ENCODE results near the gene GDA.
A peak's percentile ranks its signal among the peaks of the same experiment; 100 is the strongest.

Gene GDA

DNA sequence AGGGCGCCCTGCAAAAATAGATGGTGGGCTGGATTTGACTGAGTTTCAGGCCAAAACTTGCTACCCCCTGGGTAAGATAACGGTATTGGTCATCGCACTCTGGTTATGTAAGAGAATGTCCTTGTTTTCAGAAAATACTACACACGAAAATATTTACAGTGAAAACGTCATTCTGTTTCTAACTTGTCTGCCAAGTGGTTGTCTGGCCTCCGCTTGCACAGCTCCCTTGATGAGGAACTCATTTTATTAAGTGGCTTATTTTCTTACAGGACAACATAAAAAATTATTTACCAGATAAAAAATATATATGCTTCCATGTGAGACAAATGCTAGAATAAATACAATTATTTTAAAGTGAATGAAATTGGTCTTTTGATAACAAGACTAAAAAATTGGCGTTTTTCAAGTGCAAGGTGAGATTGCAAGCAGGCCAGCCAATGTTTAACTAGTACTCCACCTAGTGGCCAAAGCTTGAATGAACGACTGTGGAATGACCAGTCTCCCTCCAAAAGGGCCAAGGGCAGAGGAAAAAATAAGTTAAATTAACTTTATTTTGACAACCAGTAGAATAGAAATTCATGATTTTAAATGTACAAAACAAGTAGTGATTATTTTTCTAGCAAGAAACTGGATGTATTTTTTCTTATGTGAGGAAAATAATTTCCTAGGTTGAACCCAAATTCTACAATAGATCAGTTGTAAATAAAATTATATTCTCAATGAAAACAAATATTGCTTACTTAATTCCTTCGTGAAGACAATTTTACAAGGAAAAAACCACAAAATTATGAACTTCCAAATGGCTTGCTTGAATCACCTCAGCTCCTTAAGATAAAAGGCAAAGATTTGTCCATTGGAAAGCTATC is 122.6 kb downstream of the GDA start:
- H3K4me1 ChIP-seq (ENCODE audit: control insufficient read depth, low read length): no peaks in the 10 kb centered on the region
- H3K27me3 ChIP-seq (ENCODE audit: control insufficient read depth, low read length): peaks cover 4% of the 10 kb centered on the region; the same call in 1 of the 2 replicates
- no peaks in the 10 kb centered on the region for H3F3A ChIP-seq (ENCODE audit: control insufficient read depth, insufficient read depth)
- H3K9me2 ChIP-seq (replicated peaks; ENCODE audit: control insufficient read depth, low read length): no peaks in the 10 kb centered on the region
- H3K27ac ChIP-seq (ENCODE audit: low read depth, low read length): no peak overlapping the region
- no peak overlapping the region for H3K4me2 ChIP-seq (ENCODE audit: low read length)
- no peak overlapping the region for H3K4me3 ChIP-seq (ENCODE audit: low read length)
- no peak for TF ChIP-seq EZH2phosphoT487 (IDR thresholded peaks at IDR 0.05; ENCODE audit: borderline replicate concordance, low read length)
- TF ChIP-seq, protein P1, sequence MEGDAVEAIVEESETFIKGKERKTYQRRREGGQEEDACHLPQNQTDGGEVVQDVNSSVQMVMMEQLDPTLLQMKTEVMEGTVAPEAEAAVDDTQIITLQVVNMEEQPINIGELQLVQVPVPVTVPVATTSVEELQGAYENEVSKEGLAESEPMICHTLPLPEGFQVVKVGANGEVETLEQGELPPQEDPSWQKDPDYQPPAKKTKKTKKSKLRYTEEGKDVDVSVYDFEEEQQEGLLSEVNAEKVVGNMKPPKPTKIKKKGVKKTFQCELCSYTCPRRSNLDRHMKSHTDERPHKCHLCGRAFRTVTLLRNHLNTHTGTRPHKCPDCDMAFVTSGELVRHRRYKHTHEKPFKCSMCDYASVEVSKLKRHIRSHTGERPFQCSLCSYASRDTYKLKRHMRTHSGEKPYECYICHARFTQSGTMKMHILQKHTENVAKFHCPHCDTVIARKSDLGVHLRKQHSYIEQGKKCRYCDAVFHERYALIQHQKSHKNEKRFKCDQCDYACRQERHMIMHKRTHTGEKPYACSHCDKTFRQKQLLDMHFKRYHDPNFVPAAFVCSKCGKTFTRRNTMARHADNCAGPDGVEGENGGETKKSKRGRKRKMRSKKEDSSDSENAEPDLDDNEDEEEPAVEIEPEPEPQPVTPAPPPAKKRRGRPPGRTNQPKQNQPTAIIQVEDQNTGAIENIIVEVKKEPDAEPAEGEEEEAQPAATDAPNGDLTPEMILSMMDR (IDR thresholded peaks at IDR 0.05; ENCODE audit: low read depth, low read length, poor library complexity, severe bottlenecking): peak; percentile 78
- H4K20me1 ChIP-seq (ENCODE audit: control insufficient read depth, insufficient read depth, low read depth, low read length): no peaks in the 10 kb centered on the region
- H3K36me3 ChIP-seq (ENCODE audit: control insufficient read depth, low read length): no peaks in the 10 kb centered on the region
- H3K9me3 ChIP-seq (ENCODE audit: control insufficient read depth, insufficient read depth, low read length): no peaks in the 10 kb centered on the region
- H3K79me2 ChIP-seq (ENCODE audit: control insufficient read depth, low read length): no peaks in the 10 kb centered on the region

DNA sequence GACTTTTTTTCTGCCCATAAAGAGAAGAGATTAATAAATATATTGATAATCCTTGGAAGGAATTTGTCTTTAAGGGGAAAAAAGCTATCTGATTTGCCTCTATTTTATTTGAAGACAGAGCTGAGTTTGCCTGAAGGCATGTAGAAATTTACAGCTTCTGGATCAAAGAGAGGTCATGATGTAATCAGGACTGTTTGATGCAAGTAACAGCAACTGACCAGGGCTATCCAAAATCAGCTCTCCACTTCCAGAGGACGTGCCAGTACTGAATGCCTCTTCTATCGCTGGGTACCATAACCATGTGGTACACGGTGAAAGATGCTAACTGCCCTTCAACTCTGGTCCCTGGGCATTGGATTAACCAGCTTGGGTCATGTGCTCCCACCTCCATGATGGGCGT is 125.2 kb downstream of the GDA start:
- no peaks in the 10 kb centered on the region for H3K79me2 ChIP-seq (ENCODE audit: control insufficient read depth, low read length)
- no peaks in the 10 kb centered on the region for H3K9me3 ChIP-seq (ENCODE audit: control insufficient read depth, insufficient read depth, low read length)
- H3K9me2 ChIP-seq (replicated peaks; ENCODE audit: control insufficient read depth, low read length): no peaks in the 10 kb centered on the region
- H3K27ac ChIP-seq (ENCODE audit: low read depth, low read length): no peak overlapping the region
- peaks cover 4% of the 10 kb centered on the region; the same call in 1 of the 2 replicates for H3K27me3 ChIP-seq (ENCODE audit: control insufficient read depth, low read length)
- no peak overlapping the region for H3K4me2 ChIP-seq (ENCODE audit: low read length)
- no peak overlapping the region for H3K4me3 ChIP-seq (ENCODE audit: low read length)
- no peaks in the 10 kb centered on the region for H3K36me3 ChIP-seq (ENCODE audit: control insufficient read depth, low read length)
- H3F3A ChIP-seq (ENCODE audit: control insufficient read depth, insufficient read depth): no peaks in the 10 kb centered on the region
- no peaks in the 10 kb centered on the region for H4K20me1 ChIP-seq (ENCODE audit: control insufficient read depth, insufficient read depth, low read depth, low read length)
- TF ChIP-seq EZH2phosphoT487 (IDR thresholded peaks at IDR 0.05; ENCODE audit: borderline replicate concordance, low read length): no peak
- TF ChIP-seq, protein P1 (IDR thresholded peaks at IDR 0.05; ENCODE audit: low read depth, low read length, poor library complexity, severe bottlenecking): no peak
- H3K4me1 ChIP-seq (ENCODE audit: control insufficient read depth, low read length): no peaks in the 10 kb centered on the region

DNA sequence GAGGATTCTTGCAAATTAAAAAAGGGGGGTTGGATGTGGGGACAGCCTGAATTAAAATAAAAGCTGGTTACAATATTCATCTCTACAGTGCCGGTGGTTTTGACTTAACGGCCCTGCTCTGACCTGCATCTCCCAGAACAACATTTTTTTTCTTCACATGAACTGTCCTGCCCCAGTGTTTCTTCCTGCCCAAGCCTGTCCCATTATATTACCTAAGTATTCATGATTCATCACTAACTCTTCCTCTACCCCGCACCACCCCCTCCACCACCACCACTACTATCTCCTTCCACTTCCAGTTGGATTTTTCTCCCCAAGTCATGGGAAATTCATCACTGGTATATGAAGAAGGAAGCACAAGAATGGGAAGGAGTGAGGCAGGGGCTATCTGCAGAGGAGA is 125.7 kb downstream of the GDA start:
- no peaks in the 10 kb centered on the region for H3F3A ChIP-seq (ENCODE audit: control insufficient read depth, insufficient read depth)
- H3K9me3 ChIP-seq (ENCODE audit: control insufficient read depth, insufficient read depth, low read length): no peaks in the 10 kb centered on the region
- H3K79me2 ChIP-seq (ENCODE audit: control insufficient read depth, low read length): no peaks in the 10 kb centered on the region
- no peaks in the 10 kb centered on the region for H4K20me1 ChIP-seq (ENCODE audit: control insufficient read depth, insufficient read depth, low read depth, low read length)
- H3K27ac ChIP-seq (ENCODE audit: low read depth, low read length): no peak overlapping the region
- H3K36me3 ChIP-seq (ENCODE audit: control insufficient read depth, low read length): no peaks in the 10 kb centered on the region
- no peaks in the 10 kb centered on the region for H3K4me1 ChIP-seq (ENCODE audit: control insufficient read depth, low read length)
- TF ChIP-seq EZH2phosphoT487 (IDR thresholded peaks at IDR 0.05; ENCODE audit: borderline replicate concordance, low read length): no peak
- TF ChIP-seq, protein P1 (IDR thresholded peaks at IDR 0.05; ENCODE audit: low read depth, low read length, poor library complexity, severe bottlenecking): no peak
- H3K4me3 ChIP-seq (ENCODE audit: low read length): no peak overlapping the region
- H3K9me2 ChIP-seq (replicated peaks; ENCODE audit: control insufficient read depth, low read length): no peaks in the 10 kb centered on the region
- peaks cover 4% of the 10 kb centered on the region; the same call in 1 of the 2 replicates for H3K27me3 ChIP-seq (ENCODE audit: control insufficient read depth, low read length)
- no peak overlapping the region for H3K4me2 ChIP-seq (ENCODE audit: low read length)

Data from DOHH2 (cell line).